ENCODE measurements around the gene CROCC2.

- TF ChIP-seq CTCF (IDR thresholded peaks at IDR 0.05; ENCODE audit: insufficient read depth, low read length) = no peak
- no peak for TF ChIP-seq POLR2AphosphoS5 (IDR thresholded peaks at IDR 0.05; ENCODE audit: low read depth)
- no peak for TF ChIP-seq SPI1 (IDR thresholded peaks at IDR 0.05; ENCODE audit: borderline replicate concordance, low read depth)
Observed at GRCh38 chr2:240999873-241000541, 93.9 kb downstream of the CROCC2 start.

All from HL-60 (cell line).